GOT3 (cell line): ENCODE data around the gene SPC25.
"Not testable (repeated sequence)": the region's sequence is repeated elsewhere in the genome, so short reads cannot be mapped to it uniquely, and the experiment has no call there.

Source experiments
- DNase-seq: peaks from one replicate; lab custom pipeline; 2025; ENCODE audit warnings: mixed read lengths; lab: John Stamatoyannopoulos, UW

SPC25 gene

GRCh38 chr2:168890006-168890782 is at the start of gene SPC25:
Gene SPC25, minus strand, starts transcription at chr2:168890430. Its CDS starts 911 bp downstream, at chr2:168889519.
- peak; percentile 29 for DNase-seq

GRCh38 chr2:168939918-168940317 is 49.7 kb upstream of the SPC25 start:
- DNase-seq, result no peak

GRCh38 chr2:168939061-168939460 is 48.8 kb upstream of the SPC25 start:
- DNase-seq, result no peak

GRCh38 chr2:168935810-168936581 is 45.8 kb upstream of the SPC25 start:
- no peak for DNase-seq

GRCh38 chr2:168934826-168935225 is 44.6 kb upstream of the SPC25 start:
- DNase-seq, result no peak

- DNase-seq, result not testable (repeated sequence)
Observed at GRCh38 chr2:168932174-168932573, 41.9 kb upstream of the SPC25 start.

- no peak for DNase-seq
Observed at GRCh38 chr2:168930242-168930641, 40.0 kb upstream of the SPC25 start.

GRCh38 chr2:168929031-168929430 is 38.8 kb upstream of the SPC25 start:
- no peak for DNase-seq

- DNase-seq, result no peak
Observed at GRCh38 chr2:168928113-168928831, 38.0 kb upstream of the SPC25 start.

GRCh38 chr2:168926621-168927386 is 36.6 kb upstream of the SPC25 start:
- no peak for DNase-seq

GRCh38 chr2:168920504-168921157 is 30.4 kb upstream of the SPC25 start:
- DNase-seq, result no peak

GRCh38 chr2:168916331-168916675 is 26.1 kb upstream of the SPC25 start:
- DNase-seq, result no peak

GRCh38 chr2:168915441-168916330 is 25.5 kb upstream of the SPC25 start:
- DNase-seq, result no peak

GRCh38 chr2:168913495-168913894 is 23.3 kb upstream of the SPC25 start:
- no peak for DNase-seq

GRCh38 chr2:168912901-168913369 is 22.7 kb upstream of the SPC25 start:
- DNase-seq, result no peak

- DNase-seq, result no peak
Observed at GRCh38 chr2:168912466-168912865, 22.2 kb upstream of the SPC25 start.

- DNase-seq, result no peak
Observed at GRCh38 chr2:168910330-168910729, 20.1 kb upstream of the SPC25 start.

GRCh38 chr2:168907940-168908662 is 17.9 kb upstream of the SPC25 start:
- DNase-seq, result no peak

GRCh38 chr2:168904358-168904757 is 14.1 kb upstream of the SPC25 start:
- DNase-seq, result no peak

- DNase-seq, result no peak
Observed at GRCh38 chr2:168903888-168904287, 13.7 kb upstream of the SPC25 start.
